HG03457 (cell line): ENCODE measurements around the gene MZB1.
"Not testable (repeated sequence)": the region's sequence is repeated elsewhere in the genome, so short reads cannot be mapped to it uniquely, and the experiment has no call there.

Source experiments
- ATAC-seq: cut with Tn5 transposase; IDR thresholded peaks from one replicate; pipeline ENCODE4 v1.9.1; 2021; ENCODE audit warnings: moderate number of reproducible peaks; ENCODE audit not compliant: unreplicated experiment

MZB1 gene

GRCh38 chr5:139392678-139393496, 3.2 kb upstream of the MZB1 start:
- peak; percentile 38 for ATAC-seq

- ATAC-seq: peak; percentile 4
Measured at GRCh38 chr5:139392324-139392677, 2.6 kb upstream of the MZB1 start.

GRCh38 chr5:139391570-139392323, 2.0 kb upstream of the MZB1 start:
- no peak for ATAC-seq

- no peak for ATAC-seq
Measured at GRCh38 chr5:139390639-139391569, 1.2 kb upstream of the MZB1 start.

GRCh38 chr5:139388198-139388821, 1.4 kb downstream of the MZB1 start:
- ATAC-seq: no peak

- ATAC-seq: no peak
Measured at GRCh38 chr5:139387611-139388197, 2.0 kb downstream of the MZB1 start.

GRCh38 chr5:139386956-139387355, 2.8 kb downstream of the MZB1 start:
- ATAC-seq: not testable (repeated sequence)

- ATAC-seq: no peak
Measured at GRCh38 chr5:139386050-139386438, 3.7 kb downstream of the MZB1 start.

- no peak for ATAC-seq
Measured at GRCh38 chr5:139385061-139386049, 4.4 kb downstream of the MZB1 start.

- ATAC-seq: no peak
Measured at GRCh38 chr5:139384591-139385051, 5.1 kb downstream of the MZB1 start.

- ATAC-seq: no peak
Measured at GRCh38 chr5:139383993-139384590, 5.6 kb downstream of the MZB1 start.

- no peak for ATAC-seq
Measured at GRCh38 chr5:139383275-139383992, 6.3 kb downstream of the MZB1 start, which contains the start of gene SLC23A1. Gene SLC23A1, minus strand, starts transcription at chr5:139383297. Its CDS starts 44 bp downstream, at chr5:139383253.

- no peak for ATAC-seq
Measured at GRCh38 chr5:139382807-139383206, 6.9 kb downstream of the MZB1 start.

GRCh38 chr5:139381837-139382761, 7.6 kb downstream of the MZB1 start:
- no peak for ATAC-seq

GRCh38 chr5:139379626-139380449, 9.9 kb downstream of the MZB1 start:
- ATAC-seq: no peak

GRCh38 chr5:139378941-139379361, 10.8 kb downstream of the MZB1 start:
- ATAC-seq: no peak
